Muscle of arm (tissue), 12 donors: Measurements from ENCODE around the gene ZNF503. TPM values are rescaled to one million over a fixed set of nuclear protein-coding genes. Genes with fewer than 3 reads are reported as not detected.

Experiments
- DNase-seq: peaks from one replicate; pipeline ENCODE4 v3.0.0-alpha.2; 2013
- polyA plus RNA-seq, 12 donors: library from polyadenylated mRNA; unstranded; fragments of 120-200 nt; gene quantifications; one replicate each; pipeline ENCODE4 v1.2.1, GENCODE V29; 2013; ENCODE audit not compliant: insufficient read length in 12 of 12

Gene ZNF503
- polyA plus RNA-seq, 12 donors = 5.7 to 17.7 (median 9.2) TPM; not detected in 1

DNA sequence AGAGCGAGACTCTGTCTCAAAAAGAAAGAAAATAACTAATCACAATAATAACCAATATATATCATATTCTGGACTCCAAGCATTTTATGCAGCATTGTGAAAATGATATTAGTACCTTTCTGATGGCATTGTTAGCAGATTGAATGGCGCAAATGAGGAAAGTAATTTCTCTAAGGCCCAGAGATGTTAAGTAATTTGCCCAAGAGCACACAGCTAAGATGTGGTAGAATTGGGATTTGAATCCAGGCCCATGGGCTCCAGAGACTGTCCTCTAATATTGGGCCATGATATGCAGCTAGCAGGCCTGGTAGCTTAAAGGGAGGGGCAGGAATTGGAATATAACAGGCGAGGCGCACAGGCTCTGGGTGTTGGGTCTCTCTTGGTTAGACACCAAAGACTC is 44.1 kb downstream of the ZNF503 start:
- DNase-seq = no peak

DNA sequence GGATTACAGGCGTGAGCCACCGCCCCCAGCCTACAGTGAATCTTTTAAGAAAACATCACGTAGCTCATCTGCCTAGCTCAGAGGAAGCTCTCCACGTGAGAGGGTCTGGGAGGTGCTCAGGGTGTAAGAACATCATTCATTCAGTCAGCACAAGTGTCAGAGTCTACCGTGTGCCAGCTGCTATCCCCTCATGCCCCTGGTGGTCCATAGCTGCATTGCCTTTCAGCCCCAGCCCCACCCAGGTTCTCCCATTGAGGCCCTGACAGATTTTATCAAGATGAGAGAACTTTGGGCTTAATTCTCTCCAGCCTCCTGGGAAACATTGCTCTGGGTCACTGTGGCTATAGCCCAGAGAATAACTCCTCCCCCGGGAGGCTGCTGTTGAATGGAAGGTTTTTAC is 45.1 kb downstream of the ZNF503 start:
- DNase-seq = no peak

DNA sequence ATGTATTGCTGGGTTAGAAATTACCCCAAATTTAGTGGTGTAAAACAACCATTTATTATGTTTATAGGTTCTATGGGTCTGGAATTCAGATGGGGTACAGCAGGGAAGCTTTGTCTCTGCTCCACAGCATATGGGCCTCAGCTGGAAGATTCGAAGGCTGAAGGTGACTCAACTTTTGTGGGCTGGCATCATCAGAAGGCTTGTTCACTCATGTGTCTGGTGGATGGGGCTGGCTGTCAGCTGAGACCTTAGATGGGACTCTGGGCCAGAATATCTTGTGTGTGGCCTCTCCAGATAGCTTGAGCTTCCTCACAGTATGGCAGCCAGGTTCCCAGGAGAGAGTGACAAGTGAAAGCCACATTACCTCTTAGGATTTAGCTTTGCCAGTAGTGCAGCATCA is 45.9 kb downstream of the ZNF503 start:
- DNase-seq = no peak

DNA sequence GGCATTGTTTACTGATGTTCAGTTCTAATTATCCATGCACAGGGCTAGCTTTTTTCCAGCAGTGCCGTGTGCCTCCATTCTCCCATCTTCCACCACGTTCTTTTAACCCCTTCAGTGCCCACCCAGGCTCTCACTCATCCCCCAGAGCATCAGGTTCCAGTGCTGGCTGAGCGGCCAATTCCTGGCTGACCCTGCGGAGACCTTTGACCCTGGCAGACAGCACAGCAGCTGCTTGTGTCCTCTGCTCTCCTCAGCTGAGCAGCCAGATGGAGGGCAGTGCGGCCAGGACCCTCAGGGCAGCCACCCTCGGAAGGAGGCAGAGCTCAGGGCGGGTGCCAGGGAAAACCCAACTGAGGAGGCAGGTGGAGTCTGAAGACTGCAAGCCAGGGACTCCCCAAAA is 48.4 kb downstream of the ZNF503 start:
- no peak for DNase-seq

DNA sequence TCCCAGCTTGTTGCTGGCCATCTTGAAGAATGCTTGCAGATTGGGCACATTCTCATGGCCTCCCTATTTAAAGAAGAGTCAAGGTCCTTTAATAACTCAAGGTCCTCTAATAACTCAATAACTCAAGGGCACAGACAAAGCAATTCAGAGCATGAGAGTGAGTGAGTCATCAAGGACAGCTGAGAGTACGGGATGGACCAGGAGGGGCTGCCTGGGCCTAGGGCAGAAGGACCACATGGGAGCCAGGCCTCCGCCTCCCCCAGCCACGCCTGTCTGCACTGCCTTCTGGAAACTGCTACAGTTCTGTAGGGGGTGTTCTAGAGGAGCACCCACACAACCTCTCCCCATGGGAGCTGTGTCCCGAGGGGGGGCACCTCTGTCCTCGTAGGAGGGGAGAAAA is 48.9 kb downstream of the ZNF503 start:
- no peak for DNase-seq

DNA sequence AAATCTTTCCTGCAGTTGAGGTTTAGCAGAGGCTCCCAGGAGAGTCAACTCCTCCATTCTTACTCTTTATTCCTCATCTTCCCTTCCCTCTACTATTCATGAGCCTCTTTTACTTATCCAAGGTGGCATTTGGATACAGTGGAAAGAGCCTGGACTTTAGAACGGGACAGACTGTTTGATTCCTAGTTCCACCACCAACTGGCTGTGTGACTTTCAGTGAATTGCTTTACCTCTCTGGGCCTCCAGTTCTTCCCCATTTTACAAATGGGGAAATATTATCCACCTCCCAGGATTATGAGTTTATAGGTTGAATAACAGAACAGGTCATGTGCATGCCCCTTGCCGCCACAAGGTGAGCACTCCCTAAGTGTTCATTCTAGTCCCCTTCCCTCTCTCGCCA is 49.9 kb downstream of the ZNF503 start:
- DNase-seq = no peak

DNA sequence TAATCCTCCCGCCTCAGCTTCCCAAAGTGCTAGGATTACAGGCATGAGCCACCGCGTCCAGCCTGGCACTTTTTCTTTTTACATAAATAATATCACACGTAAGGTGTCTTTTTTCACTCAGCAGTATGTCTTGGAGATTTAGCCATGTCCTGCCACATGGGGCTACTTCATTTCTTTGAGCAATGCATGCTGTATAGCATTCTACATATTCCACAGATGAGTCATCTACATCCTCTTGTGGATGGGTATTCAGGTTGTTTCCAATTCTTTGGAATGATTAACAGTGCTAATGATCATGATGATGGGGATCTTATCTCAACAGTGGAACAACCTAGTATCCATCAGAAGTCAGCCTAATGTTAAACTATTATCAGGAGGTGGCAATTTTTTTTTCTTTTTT is 50.8 kb downstream of the ZNF503 start:
- no peak for DNase-seq

Other genes starting within 250 kb of the ZNF503 start
- 100 to 1,000 TPM in 11 of 12 donors, not detected in 1; 131 to 365 (median 315) TPM for gene VDAC2, start 191.0 kb downstream of the ZNF503 start, polyA plus RNA-seq
- gene COMTD1, start 165.8 kb downstream of the ZNF503 start, polyA plus RNA-seq = 10 to 100 TPM in 1 of 12 donors, 1 to 10 TPM in 10, not detected in 1; 2.1 to 28.4 (median 3.9) TPM
- 1 to 10 TPM in 10 of 12 donors, not detected in 2; 3.5 to 6.7 (median 5.2) TPM for gene LRMDA, start 29.9 kb upstream of the ZNF503 start, polyA plus RNA-seq